Mesendoderm (in vitro differentiated cells): Measurements from ENCODE around the gene RPL13.
"Not testable (repeated sequence)": the region's sequence is repeated elsewhere in the genome, so short reads cannot be mapped to it uniquely, and the experiment has no call there.

ENCODE experiments used
- DNase-seq: peaks from one replicate; pipeline ENCODE4 v3.0.0; 2013
- H2AK5ac ChIP-seq: 2 replicates; pipeline ENCODE4 v1.6.1; 2013; ENCODE audit warnings: low read length, inconsistent platforms
- H2BK120ac ChIP-seq: 2 replicates; pipeline ENCODE4 v1.6.1; 2013; ENCODE audit warnings: low read depth, mild to moderate bottlenecking, low read length, moderate library complexity, mixed read lengths
- H2BK15ac ChIP-seq: replicated peaks from 2 replicates; pipeline ENCODE4 v1.6.1; 2013; ENCODE audit warnings: low read depth, mild to moderate bottlenecking, moderate library complexity
- H2BK5ac ChIP-seq: 2 replicates; pipeline ENCODE4 v1.6.1; 2013; ENCODE audit warnings: low read length, inconsistent platforms
- H3K18ac ChIP-seq: 2 replicates; pipeline ENCODE4 v1.6.1; 2013; ENCODE audit warnings: mild to moderate bottlenecking, low read length, mixed read lengths
- H3K23ac ChIP-seq: one replicate; pipeline ENCODE4 v1.6.1; 2013; ENCODE audit warnings: low read length
- H3K27ac ChIP-seq: 2 replicates; pipeline ENCODE4 v1.5.1; 2013; ENCODE audit warnings: low read depth, mild to moderate bottlenecking, inconsistent platforms, low read length, moderate library complexity
- H3K27me3 ChIP-seq: 2 replicates; pipeline ENCODE4 v1.6.1; 2013; ENCODE audit warnings: low read length, control low read depth, mild to moderate bottlenecking, inconsistent platforms; ENCODE audit not compliant: insufficient read depth, poor library complexity
- H3K36me3 ChIP-seq: 2 replicates; pipeline ENCODE4 v1.6.1; 2013; ENCODE audit warnings: low read length, inconsistent platforms; ENCODE audit not compliant: control insufficient read depth, insufficient read depth
- H3K4ac ChIP-seq: one replicate; pipeline ENCODE4 v1.6.1; 2013; ENCODE audit warnings: low read depth, mild to moderate bottlenecking, low read length, moderate library complexity
- H3K4me1 ChIP-seq: 2 replicates; pipeline ENCODE4 v1.6.1; 2013; ENCODE audit warnings: low read depth, low read length, inconsistent platforms; ENCODE audit not compliant: control insufficient read depth
- H3K4me2 ChIP-seq: 2 replicates; pipeline ENCODE4 v1.6.1; 2013; ENCODE audit warnings: low read length
- H3K4me3 ChIP-seq: 2 replicates; pipeline ENCODE4 v1.5.1; 2013; ENCODE audit warnings: mild to moderate bottlenecking, low read length
- H3K56ac ChIP-seq: one replicate; pipeline ENCODE4 v1.6.1; 2013; ENCODE audit warnings: low read length
- H3K79me1 ChIP-seq: 2 replicates; pipeline ENCODE4 v1.6.1; 2013; ENCODE audit warnings: low read length, inconsistent platforms
- H3K79me2 ChIP-seq: 2 replicates; pipeline ENCODE4 v1.6.1; 2013; ENCODE audit warnings: mild to moderate bottlenecking, low read length; ENCODE audit not compliant: control insufficient read depth, insufficient read depth
- H3K9ac ChIP-seq: 2 replicates; pipeline ENCODE4 v1.6.1; 2013; ENCODE audit warnings: low read length, inconsistent platforms
- H4K5ac ChIP-seq: one replicate; pipeline ENCODE4 v1.6.1; 2013; ENCODE audit warnings: low read length
- H4K8ac ChIP-seq: one replicate; pipeline ENCODE4 v1.6.1; 2013; ENCODE audit warnings: low read depth, mild to moderate bottlenecking, control low read depth, low read length, moderate library complexity
- WGBS: extraction: QIAGEN DNeasy Blood & Tissue Kit; methylation state at CpG from one replicate; pipeline ENCODE4 v1.1.7; 2013; ENCODE audit warnings: low lambda C conversion rate, missing lambda C conversion rate; ENCODE audit not compliant: insufficient coverage; ENCODE audit errors: extremely low coverage; 5-methylcytosine and 5-hydroxymethylcytosine counted together

The RPL13 gene

GRCh38 chr16:89565506-89566372 is 5.3 kb downstream of the RPL13 start:
- peaks cover 15% of the 10 kb centered on the region for H3K79me1 ChIP-seq
- DNase-seq = peak; percentile 83
- no peak overlapping the region for H4K8ac ChIP-seq
- H2AK5ac ChIP-seq = no peak overlapping the region
- peak overlapping the region; percentile 13 for H3K9ac ChIP-seq
- H2BK5ac ChIP-seq = no peak overlapping the region
- H3K4me3 ChIP-seq = no peak overlapping the region
- no peak overlapping the region for H2BK120ac ChIP-seq
- peak overlapping the region; percentile 15 for H3K4me2 ChIP-seq
- peaks cover 24% of the 10 kb centered on the region for H3K36me3 ChIP-seq
- no peak overlapping the region for H3K18ac ChIP-seq
- H4K5ac ChIP-seq = no peak overlapping the region
- H2BK15ac ChIP-seq = no peak overlapping the region
- no CpG with 5 or more reads among the region's 46 CpGs for WGBS
- no peaks in the 10 kb centered on the region for H3K27me3 ChIP-seq
- peak overlapping the region; percentile 53 for H3K56ac ChIP-seq
- H3K4ac ChIP-seq = no peak overlapping the region
- H3K4me1 ChIP-seq = peaks cover 2% of the 10 kb centered on the region
- H3K23ac ChIP-seq = no peak overlapping the region
- H3K79me2 ChIP-seq = peaks cover 26% of the 10 kb centered on the region
- no peak overlapping the region for H3K27ac ChIP-seq

- H3K27ac ChIP-seq = no peak overlapping the region
- H3K23ac ChIP-seq = no peak overlapping the region
- peaks cover 11% of the 10 kb centered on the region for H3K79me1 ChIP-seq
- H4K8ac ChIP-seq = no peak overlapping the region
- H3K18ac ChIP-seq = no peak overlapping the region
- peaks cover 14% of the 10 kb centered on the region for H3K36me3 ChIP-seq
- no peak overlapping the region for H2BK5ac ChIP-seq
- no peak overlapping the region for H2BK15ac ChIP-seq
- no CpG with 5 or more reads among the region's 30 CpGs for WGBS
- DNase-seq = no peak
- H4K5ac ChIP-seq = no peak overlapping the region
- no peak overlapping the region for H3K9ac ChIP-seq
- H3K56ac ChIP-seq = no peak overlapping the region
- peaks cover 5% of the 10 kb centered on the region for H3K79me2 ChIP-seq
- H2AK5ac ChIP-seq = no peak overlapping the region
- no peak overlapping the region for H2BK120ac ChIP-seq
- no peak overlapping the region for H3K4me3 ChIP-seq
- no peak overlapping the region for H3K4me2 ChIP-seq
- no peaks in the 10 kb centered on the region for H3K4me1 ChIP-seq
- no peaks in the 10 kb centered on the region for H3K27me3 ChIP-seq
- H3K4ac ChIP-seq = no peak overlapping the region
These were observed 7.4 kb downstream of the RPL13 start for GRCh38 chr16:89567656-89568594.

GRCh38 chr16:89569506-89570341 is 9.2 kb downstream of the RPL13 start:
- no CpG with 5 or more reads among the region's 23 CpGs for WGBS
- no peak overlapping the region for H3K27ac ChIP-seq
- no peak overlapping the region for H2BK15ac ChIP-seq
- H3K79me2 ChIP-seq = no peaks in the 10 kb centered on the region
- H3K79me1 ChIP-seq = no peaks in the 10 kb centered on the region
- no peak overlapping the region for H4K8ac ChIP-seq
- no peak overlapping the region for H2BK5ac ChIP-seq
- no peak overlapping the region for H3K4me3 ChIP-seq
- H3K9ac ChIP-seq = no peak overlapping the region
- H3K36me3 ChIP-seq = no peaks in the 10 kb centered on the region
- no peak overlapping the region for H3K56ac ChIP-seq
- no peak overlapping the region for H3K23ac ChIP-seq
- H3K4me2 ChIP-seq = no peak overlapping the region
- no peaks in the 10 kb centered on the region for H3K27me3 ChIP-seq
- no peaks in the 10 kb centered on the region for H3K4me1 ChIP-seq
- no peak overlapping the region for H3K4ac ChIP-seq
- H4K5ac ChIP-seq = no peak overlapping the region
- no peak overlapping the region for H2AK5ac ChIP-seq
- H3K18ac ChIP-seq = no peak overlapping the region
- H2BK120ac ChIP-seq = no peak overlapping the region
- no peak for DNase-seq

GRCh38 chr16:89570342-89570923 is 10.0 kb downstream of the RPL13 start:
- H3K9ac ChIP-seq = no peak overlapping the region
- H3K27me3 ChIP-seq = no peaks in the 10 kb centered on the region
- H3K4me2 ChIP-seq = no peak overlapping the region
- no peak overlapping the region for H4K8ac ChIP-seq
- H3K36me3 ChIP-seq = no peaks in the 10 kb centered on the region
- no peak overlapping the region for H4K5ac ChIP-seq
- DNase-seq = no peak
- no peak overlapping the region for H2BK5ac ChIP-seq
- no peak overlapping the region for H3K18ac ChIP-seq
- no peaks in the 10 kb centered on the region for H3K4me1 ChIP-seq
- H3K79me1 ChIP-seq = no peaks in the 10 kb centered on the region
- H2BK120ac ChIP-seq = no peak overlapping the region
- no peaks in the 10 kb centered on the region for H3K79me2 ChIP-seq
- WGBS = no CpG with 5 or more reads among the region's 30 CpGs
- no peak overlapping the region for H3K56ac ChIP-seq
- no peak overlapping the region for H2AK5ac ChIP-seq
- H3K27ac ChIP-seq = no peak overlapping the region
- H3K4ac ChIP-seq = no peak overlapping the region
- no peak overlapping the region for H2BK15ac ChIP-seq
- H3K23ac ChIP-seq = no peak overlapping the region
- H3K4me3 ChIP-seq = no peak overlapping the region

- not testable (repeated sequence) for H3K23ac ChIP-seq, H2AK5ac ChIP-seq, H2BK5ac ChIP-seq, H3K4me1 ChIP-seq, H3K27ac ChIP-seq, H3K79me1 ChIP-seq, H4K8ac ChIP-seq, DNase-seq, H2BK15ac ChIP-seq, H3K4ac ChIP-seq, H3K18ac ChIP-seq, H3K36me3 ChIP-seq, H3K79me2 ChIP-seq, H3K9ac ChIP-seq, H3K4me3 ChIP-seq, H4K5ac ChIP-seq, H3K27me3 ChIP-seq, H3K56ac ChIP-seq, H3K4me2 ChIP-seq, H2BK120ac ChIP-seq
- WGBS = no CpG with 5 or more reads among the region's 36 CpGs
These were observed 10.6 kb downstream of the RPL13 start for GRCh38 chr16:89570983-89571598.
